Subcutaneous adipose tissue (tissue), 4 donors: ENCODE data around the gene UGT1A9. TPM values are rescaled to one million over a fixed set of nuclear protein-coding genes. Genes with fewer than 3 reads are reported as not detected.

Experiments used
- total RNA-seq, 4 donors: library from RNA; depleted of rRNA; stranded (reverse); fragments of >200 nt; gene quantifications; one replicate each; pipeline ENCODE4 v1.1.0, GENCODE V29; 2016
- TF ChIP-seq, protein P1 (sequence below): fragments of 450-650 bp; IDR thresholded peaks from one replicate; pipeline ENCODE4 v1.5.1; 2016; ENCODE audit warnings: low read depth, mild to moderate bottlenecking, control low read depth, antibody characterized with exemption, moderate library complexity

Gene UGT1A9
- total RNA-seq, 4 donors from 2014 or later = not detected

GRCh38 chr2:233803292-233803911, 131.7 kb downstream of the UGT1A9 start:
- TF ChIP-seq, protein P1, sequence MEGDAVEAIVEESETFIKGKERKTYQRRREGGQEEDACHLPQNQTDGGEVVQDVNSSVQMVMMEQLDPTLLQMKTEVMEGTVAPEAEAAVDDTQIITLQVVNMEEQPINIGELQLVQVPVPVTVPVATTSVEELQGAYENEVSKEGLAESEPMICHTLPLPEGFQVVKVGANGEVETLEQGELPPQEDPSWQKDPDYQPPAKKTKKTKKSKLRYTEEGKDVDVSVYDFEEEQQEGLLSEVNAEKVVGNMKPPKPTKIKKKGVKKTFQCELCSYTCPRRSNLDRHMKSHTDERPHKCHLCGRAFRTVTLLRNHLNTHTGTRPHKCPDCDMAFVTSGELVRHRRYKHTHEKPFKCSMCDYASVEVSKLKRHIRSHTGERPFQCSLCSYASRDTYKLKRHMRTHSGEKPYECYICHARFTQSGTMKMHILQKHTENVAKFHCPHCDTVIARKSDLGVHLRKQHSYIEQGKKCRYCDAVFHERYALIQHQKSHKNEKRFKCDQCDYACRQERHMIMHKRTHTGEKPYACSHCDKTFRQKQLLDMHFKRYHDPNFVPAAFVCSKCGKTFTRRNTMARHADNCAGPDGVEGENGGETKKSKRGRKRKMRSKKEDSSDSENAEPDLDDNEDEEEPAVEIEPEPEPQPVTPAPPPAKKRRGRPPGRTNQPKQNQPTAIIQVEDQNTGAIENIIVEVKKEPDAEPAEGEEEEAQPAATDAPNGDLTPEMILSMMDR = no peak

DNA sequence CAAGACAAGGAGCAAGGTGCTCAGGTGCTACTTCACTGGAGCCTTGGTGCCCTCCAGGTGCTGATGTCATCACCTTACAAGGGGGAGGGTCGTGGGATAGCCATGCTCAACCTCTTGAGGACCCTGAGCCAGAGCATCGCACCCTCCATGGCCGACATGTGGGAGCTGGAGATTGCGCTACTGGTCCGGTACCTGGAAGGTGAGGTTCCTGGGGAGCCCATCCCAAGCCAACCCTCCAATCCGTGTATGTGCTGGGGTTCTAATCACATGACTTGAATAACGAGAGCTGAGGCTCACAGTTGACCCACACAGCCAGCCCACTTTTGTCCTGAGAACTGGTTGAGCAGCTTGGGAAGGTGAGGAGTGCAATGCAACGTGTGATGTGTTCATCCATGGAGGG, 132.3 kb downstream of the UGT1A9 start:
- TF ChIP-seq, protein P1 = no peak

GRCh38 chr2:233807215-233807865, 135.6 kb downstream of the UGT1A9 start:
- TF ChIP-seq, protein P1 = no peak

DNA sequence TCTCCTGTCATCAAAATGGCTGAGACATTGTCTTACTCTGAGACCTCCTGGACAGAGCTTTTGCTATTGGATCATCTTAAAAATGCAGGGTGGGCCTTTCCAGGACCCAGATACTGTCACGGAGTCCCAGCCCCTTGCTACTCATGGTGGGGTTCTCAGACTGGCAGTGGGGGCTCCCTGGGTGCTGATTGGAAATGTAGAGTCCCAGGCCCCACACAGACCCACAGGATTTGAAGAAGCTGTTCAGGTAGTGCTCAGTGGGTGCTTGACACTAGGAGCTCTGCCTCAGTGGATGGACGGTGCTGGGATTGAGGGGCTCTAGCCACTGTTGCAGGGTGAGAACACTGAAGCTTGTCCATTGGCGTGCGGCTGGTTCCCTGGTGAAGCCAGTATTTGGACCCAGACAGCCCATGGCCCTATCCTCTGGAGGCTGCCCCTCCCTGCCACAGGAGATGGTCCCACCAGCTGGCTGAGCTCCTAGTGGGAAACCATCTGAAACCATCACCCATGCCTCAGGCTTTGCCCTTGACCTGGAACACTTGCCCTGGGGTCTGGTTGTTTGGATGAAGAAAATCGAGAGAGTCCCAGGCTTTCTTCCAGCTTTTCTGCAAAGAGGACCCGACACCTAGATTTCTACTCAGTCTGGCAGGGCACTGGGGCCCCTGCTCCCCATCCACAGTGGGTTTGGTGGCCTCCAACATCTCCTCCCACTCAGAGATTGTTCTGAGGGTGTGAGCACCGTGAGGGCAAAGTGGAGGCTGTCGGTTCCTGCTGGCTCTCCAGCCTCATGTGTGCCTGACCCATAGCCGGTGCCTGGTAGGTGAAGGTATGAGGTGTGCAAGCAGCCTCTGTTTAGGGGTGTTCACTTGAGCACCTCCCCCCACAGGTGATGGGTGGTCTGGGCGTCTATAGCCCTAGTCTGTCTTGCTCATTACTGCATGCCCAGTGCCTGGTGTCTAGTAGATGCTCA, 136.6 kb downstream of the UGT1A9 start:
- TF ChIP-seq, protein P1 = no peak

GRCh38 chr2:233810385-233810784, 138.7 kb downstream of the UGT1A9 start:
- TF ChIP-seq, protein P1 = no peak

- TF ChIP-seq, protein P1 = no peak
Measured at GRCh38 chr2:233811087-233811486, 139.4 kb downstream of the UGT1A9 start.

- TF ChIP-seq, protein P1 = no peak
Measured at GRCh38 chr2:233811732-233812131, 140.0 kb downstream of the UGT1A9 start.
